Mesothelial cell of epicardium (in vitro differentiated cells): ENCODE results near the gene ABCC6. TPM values are rescaled to one million over a fixed set of nuclear protein-coding genes. Genes with fewer than 3 reads are reported as not detected.

Experiments
- DNase-seq, 2 experiments: peaks; one replicate each; pipeline ENCODE4 v3.0.0; 2021; ENCODE audit warnings: low spot score in 2 of 2; ENCODE audit not compliant: unreplicated experiment in 2 of 2
- H3K27ac Mint-ChIP-seq: 2 replicates; pipeline ENCODE4 v1.8.0; 2021; ENCODE audit warnings: mixed read lengths
- H3K27me3 Mint-ChIP-seq: 2 replicates; pipeline ENCODE4 v1.8.0; 2021; ENCODE audit warnings: low read depth, mixed read lengths
- H3K36me3 Mint-ChIP-seq: 2 replicates; pipeline ENCODE4 v1.8.0; 2021; ENCODE audit warnings: mixed read lengths
- H3K4me1 Mint-ChIP-seq: 2 replicates; pipeline ENCODE4 v1.8.0; 2021; ENCODE audit warnings: mixed read lengths
- H3K4me3 Mint-ChIP-seq: 2 replicates; pipeline ENCODE4 v1.8.0; 2021; ENCODE audit warnings: mild to moderate bottlenecking, moderate library complexity, mixed read lengths
- H3K9me3 Mint-ChIP-seq: 2 replicates; pipeline ENCODE4 v1.8.0; 2021; ENCODE audit warnings: mixed read lengths
- total RNA-seq: library from RNA; stranded (reverse); gene quantifications from 3 replicates; pipeline ENCODE4 v1.2.1, GENCODE V29; 2021
- TF ChIP-seq, protein P1 (sequence below): fragments of 200-600 bp; sonication (generic); IDR thresholded peaks from one replicate; pipeline ENCODE4 v1.5.0; 2021; ENCODE audit warnings: antibody characterized with exemption; ENCODE audit not compliant: unreplicated experiment

ABCC6 gene
- total RNA-seq, 1 donor from 2014 or later, result 3.2 TPM

DNA sequence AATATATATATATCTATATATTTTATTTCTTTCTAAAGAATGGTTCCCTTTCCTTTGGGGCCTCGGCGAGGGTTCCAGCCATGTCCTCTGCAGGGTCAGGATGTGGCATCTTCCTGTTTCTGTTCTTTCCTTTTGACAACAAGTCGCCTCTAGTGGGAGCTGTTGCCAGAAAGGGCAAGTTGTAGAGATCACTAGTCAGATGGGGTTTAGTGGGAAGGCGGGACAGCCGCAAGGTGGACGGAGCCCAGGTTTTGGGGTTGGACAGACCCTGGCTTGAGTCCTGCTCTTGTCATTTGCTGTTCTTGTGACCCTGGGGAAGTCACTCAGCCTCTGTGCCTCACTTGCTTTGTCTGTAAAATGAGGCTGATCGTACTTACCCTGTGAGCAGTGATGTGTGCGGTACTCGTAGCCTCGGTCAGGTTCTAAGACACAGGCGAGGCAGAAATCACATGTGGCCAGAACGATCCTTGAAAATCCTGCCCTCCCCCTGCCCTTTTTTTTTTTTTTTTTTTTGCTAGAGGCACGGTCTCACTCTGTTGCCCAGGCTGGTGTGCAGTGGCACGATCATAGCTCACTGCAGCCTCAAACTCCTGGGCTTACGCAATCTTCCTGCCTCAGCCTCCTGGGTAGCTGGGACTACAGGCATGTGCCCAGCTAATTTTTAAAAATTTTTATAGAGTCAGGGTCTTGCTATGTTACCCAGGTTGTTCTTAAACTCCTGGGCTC, 80.1 kb downstream of the ABCC6 start:
- H3K4me3 Mint-ChIP-seq, result no peak overlapping the region
- no peaks in the 10 kb centered on the region for H3K9me3 Mint-ChIP-seq
- no peaks in the 10 kb centered on the region for H3K4me1 Mint-ChIP-seq
- no peak overlapping the region for H3K27ac Mint-ChIP-seq
- no peak for DNase-seq
- H3K36me3 Mint-ChIP-seq, result peaks cover 35% of the 10 kb centered on the region
- TF ChIP-seq, protein P1, sequence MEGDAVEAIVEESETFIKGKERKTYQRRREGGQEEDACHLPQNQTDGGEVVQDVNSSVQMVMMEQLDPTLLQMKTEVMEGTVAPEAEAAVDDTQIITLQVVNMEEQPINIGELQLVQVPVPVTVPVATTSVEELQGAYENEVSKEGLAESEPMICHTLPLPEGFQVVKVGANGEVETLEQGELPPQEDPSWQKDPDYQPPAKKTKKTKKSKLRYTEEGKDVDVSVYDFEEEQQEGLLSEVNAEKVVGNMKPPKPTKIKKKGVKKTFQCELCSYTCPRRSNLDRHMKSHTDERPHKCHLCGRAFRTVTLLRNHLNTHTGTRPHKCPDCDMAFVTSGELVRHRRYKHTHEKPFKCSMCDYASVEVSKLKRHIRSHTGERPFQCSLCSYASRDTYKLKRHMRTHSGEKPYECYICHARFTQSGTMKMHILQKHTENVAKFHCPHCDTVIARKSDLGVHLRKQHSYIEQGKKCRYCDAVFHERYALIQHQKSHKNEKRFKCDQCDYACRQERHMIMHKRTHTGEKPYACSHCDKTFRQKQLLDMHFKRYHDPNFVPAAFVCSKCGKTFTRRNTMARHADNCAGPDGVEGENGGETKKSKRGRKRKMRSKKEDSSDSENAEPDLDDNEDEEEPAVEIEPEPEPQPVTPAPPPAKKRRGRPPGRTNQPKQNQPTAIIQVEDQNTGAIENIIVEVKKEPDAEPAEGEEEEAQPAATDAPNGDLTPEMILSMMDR, result no peak
- H3K27me3 Mint-ChIP-seq, result no peaks in the 10 kb centered on the region

DNA sequence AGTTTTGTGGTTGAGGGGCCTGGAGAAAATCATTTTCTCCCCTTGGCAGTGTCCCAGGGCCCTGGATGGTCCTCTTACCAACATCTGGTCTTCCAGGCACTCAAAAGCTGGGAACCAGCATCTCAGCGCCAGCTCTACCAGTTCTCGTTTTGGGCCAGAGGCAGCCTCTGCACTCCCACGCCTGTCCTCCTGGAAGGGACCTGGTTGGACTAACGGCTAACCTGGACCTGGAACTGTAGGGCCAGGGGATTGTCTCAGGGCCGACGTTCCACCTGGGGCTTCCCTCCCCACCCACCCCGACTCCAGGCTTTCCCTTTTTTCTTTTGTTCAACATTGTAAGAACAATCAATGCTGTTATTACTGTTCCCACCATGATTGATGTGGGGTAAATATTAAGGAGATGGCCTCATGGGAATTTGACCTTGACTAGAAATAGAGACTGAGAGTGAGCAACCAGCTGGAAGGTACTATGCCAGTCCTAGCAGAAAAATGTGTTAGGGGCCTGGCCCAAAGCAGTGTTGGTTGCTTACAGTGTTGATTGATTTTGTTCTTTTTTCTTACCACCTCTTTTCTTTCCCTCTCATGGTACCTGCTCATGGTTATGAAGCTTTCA, 81.4 kb downstream of the ABCC6 start:
- TF ChIP-seq, protein P1, result no peak
- no peak for DNase-seq
- no peak overlapping the region for H3K4me3 Mint-ChIP-seq
- H3K9me3 Mint-ChIP-seq, result no peaks in the 10 kb centered on the region
- H3K27me3 Mint-ChIP-seq, result no peaks in the 10 kb centered on the region
- peaks cover 39% of the 10 kb centered on the region for H3K36me3 Mint-ChIP-seq
- no peak overlapping the region for H3K27ac Mint-ChIP-seq
- H3K4me1 Mint-ChIP-seq, result no peaks in the 10 kb centered on the region

- no peak for DNase-seq
- TF ChIP-seq, protein P1, result no peak
- Mint-ChIP-seq H3K4me1 (no peaks in the 10 kb centered on the region), H3K27ac (no peak overlapping the region), H3K9me3 (no peaks in the 10 kb centered on the region), H3K4me3 (no peak overlapping the region), H3K36me3 (peaks cover 39% of the 10 kb centered on the region), H3K27me3 (no peaks in the 10 kb centered on the region)
Observed at GRCh38 chr16:16141141-16141540, 82.2 kb downstream of the ABCC6 start.

- TF ChIP-seq, protein P1, result no peak
- no peaks in the 10 kb centered on the region for H3K27me3 Mint-ChIP-seq
- no peak overlapping the region for H3K4me3 Mint-ChIP-seq
- peaks cover 39% of the 10 kb centered on the region for H3K36me3 Mint-ChIP-seq
- DNase-seq, result no peak
- H3K9me3 Mint-ChIP-seq, result no peaks in the 10 kb centered on the region
- H3K27ac Mint-ChIP-seq, result no peak overlapping the region
- H3K4me1 Mint-ChIP-seq, result no peaks in the 10 kb centered on the region
Observed at GRCh38 chr16:16140537-16140936, 82.8 kb downstream of the ABCC6 start.

GRCh38 chr16:16139806-16140205, 83.5 kb downstream of the ABCC6 start:
- DNase-seq, result no peak
- TF ChIP-seq, protein P1, result no peak
- Mint-ChIP-seq H3K36me3 (peaks cover 43% of the 10 kb centered on the region), H3K9me3 (no peaks in the 10 kb centered on the region), H3K4me1 (no peaks in the 10 kb centered on the region), H3K4me3 (no peak overlapping the region), H3K27ac (no peak overlapping the region), H3K27me3 (no peaks in the 10 kb centered on the region)
